ENCODE results near the gene GLI1.

GRCh38 chr12:57498132-57498502 is 38.5 kb downstream of the GLI1 start:
- TF ChIP-seq, protein P1, sequence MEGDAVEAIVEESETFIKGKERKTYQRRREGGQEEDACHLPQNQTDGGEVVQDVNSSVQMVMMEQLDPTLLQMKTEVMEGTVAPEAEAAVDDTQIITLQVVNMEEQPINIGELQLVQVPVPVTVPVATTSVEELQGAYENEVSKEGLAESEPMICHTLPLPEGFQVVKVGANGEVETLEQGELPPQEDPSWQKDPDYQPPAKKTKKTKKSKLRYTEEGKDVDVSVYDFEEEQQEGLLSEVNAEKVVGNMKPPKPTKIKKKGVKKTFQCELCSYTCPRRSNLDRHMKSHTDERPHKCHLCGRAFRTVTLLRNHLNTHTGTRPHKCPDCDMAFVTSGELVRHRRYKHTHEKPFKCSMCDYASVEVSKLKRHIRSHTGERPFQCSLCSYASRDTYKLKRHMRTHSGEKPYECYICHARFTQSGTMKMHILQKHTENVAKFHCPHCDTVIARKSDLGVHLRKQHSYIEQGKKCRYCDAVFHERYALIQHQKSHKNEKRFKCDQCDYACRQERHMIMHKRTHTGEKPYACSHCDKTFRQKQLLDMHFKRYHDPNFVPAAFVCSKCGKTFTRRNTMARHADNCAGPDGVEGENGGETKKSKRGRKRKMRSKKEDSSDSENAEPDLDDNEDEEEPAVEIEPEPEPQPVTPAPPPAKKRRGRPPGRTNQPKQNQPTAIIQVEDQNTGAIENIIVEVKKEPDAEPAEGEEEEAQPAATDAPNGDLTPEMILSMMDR (IDR thresholded peaks at IDR 0.05) = no peak
- TF ChIP-seq POLR2A (IDR thresholded peaks at IDR 0.05) = no peak

Measured in right lobe of liver (tissue), 4 donors.